Retinal pigment epithelial cell (primary cell): ENCODE data around the gene INPP5E.

Experiments
- DNase-seq: peaks from one replicate; pipeline ENCODE4 v3.0.0-alpha.2; 2010; ENCODE audit warnings: low read depth
- H3K4me3 ChIP-seq: 2 replicates; pipeline ENCODE4 v1.5.1; 2011; ENCODE audit warnings: mild to moderate bottlenecking, low read length, control low read depth, moderate library complexity
- CTCF ChIP-seq: conservative IDR thresholded peaks from 2 replicates; pipeline ENCODE4 v1.5.1; 2011; ENCODE audit warnings: low read depth, low read length, control low read depth, inconsistent platforms

INPP5E gene

GRCh38 chr9:136391737-136392537 lies 47.7 kb downstream of the INPP5E start:
- TF ChIP-seq CTCF = no peak
- DNase-seq = no peak
- no peak overlapping the region for H3K4me3 ChIP-seq

GRCh38 chr9:136389396-136389795 lies 50.2 kb downstream of the INPP5E start:
- TF ChIP-seq CTCF = no peak
- H3K4me3 ChIP-seq = no peak overlapping the region
- DNase-seq = no peak

GRCh38 chr9:136387217-136387616 lies 52.4 kb downstream of the INPP5E start:
- TF ChIP-seq CTCF = no peak
- DNase-seq = no peak
- H3K4me3 ChIP-seq = no peak overlapping the region

- DNase-seq = no peak
- no peak for TF ChIP-seq CTCF
- H3K4me3 ChIP-seq = no peak overlapping the region
Measured at GRCh38 chr9:136386018-136386417, 53.6 kb downstream of the INPP5E start.

- H3K4me3 ChIP-seq = no peak overlapping the region
- DNase-seq = no peak
- no peak for TF ChIP-seq CTCF
Measured at GRCh38 chr9:136385015-136385414, 54.6 kb downstream of the INPP5E start.

GRCh38 chr9:136383436-136383835 lies 56.2 kb downstream of the INPP5E start:
- TF ChIP-seq CTCF = no peak
- no peak overlapping the region for H3K4me3 ChIP-seq
- DNase-seq = no peak

GRCh38 chr9:136381966-136382513 lies 57.6 kb downstream of the INPP5E start:
- no peak for DNase-seq
- TF ChIP-seq CTCF = no peak
- H3K4me3 ChIP-seq = no peak overlapping the region
